HG03108 (cell line): ENCODE results near the gene SLC35E2B.
"Not testable (repeated sequence)": the region's sequence is repeated elsewhere in the genome, so short reads cannot be mapped to it uniquely, and the experiment has no call there.

ENCODE experiments used
- ATAC-seq: cut with Tn5 transposase; IDR thresholded peaks from one replicate; pipeline ENCODE4 v1.9.1; 2021; ENCODE audit warnings: moderate library complexity; ENCODE audit not compliant: unreplicated experiment

SLC35E2B gene

DNA sequence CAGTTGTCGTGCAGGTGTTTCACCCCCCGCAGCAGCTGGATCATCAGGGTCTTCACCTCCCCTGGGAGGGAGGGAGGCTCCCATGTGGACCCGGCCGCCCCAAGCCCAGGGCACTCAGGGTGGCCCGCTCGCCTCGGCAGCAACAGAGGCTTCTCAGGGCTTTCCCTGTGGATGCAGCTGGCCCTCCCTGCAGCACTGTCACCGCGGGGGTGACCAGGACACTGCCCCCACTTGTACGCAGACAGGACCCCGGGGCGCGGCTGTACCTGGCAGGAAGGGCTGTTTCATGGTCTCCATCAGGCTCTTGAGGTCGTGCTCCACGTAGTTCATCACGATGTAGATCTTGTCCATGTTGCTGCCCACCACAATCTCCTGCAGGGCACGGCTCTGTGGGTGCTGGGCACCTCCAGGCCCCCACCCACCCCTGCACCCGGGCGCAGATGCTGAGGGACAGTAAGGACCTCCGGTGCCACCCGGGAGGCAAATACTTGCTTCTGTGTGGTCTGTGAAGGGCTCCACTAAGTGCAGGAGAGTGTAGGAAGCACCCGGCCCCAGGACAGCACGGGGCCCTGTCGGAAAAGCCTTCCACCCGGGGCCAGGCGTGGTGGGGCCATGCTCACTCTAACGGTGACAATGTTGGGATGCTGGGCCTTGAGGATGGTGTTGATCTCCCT, 11.8 kb upstream of the SLC35E2B start:
- not testable (repeated sequence) for ATAC-seq

GRCh38 chr1:1703796-1704195, 11.2 kb upstream of the SLC35E2B start:
- ATAC-seq, result no peak

- ATAC-seq, result not testable (repeated sequence)
Observed at GRCh38 chr1:1702506-1702905, 9.9 kb upstream of the SLC35E2B start.

GRCh38 chr1:1700557-1700956, 8.0 kb upstream of the SLC35E2B start:
- not testable (repeated sequence) for ATAC-seq

- not testable (repeated sequence) for ATAC-seq
Observed at GRCh38 chr1:1700067-1700466, 7.5 kb upstream of the SLC35E2B start.

- ATAC-seq, result not testable (repeated sequence)
Observed at GRCh38 chr1:1699061-1699460, 6.5 kb upstream of the SLC35E2B start.

GRCh38 chr1:1697358-1698183, 5.0 kb upstream of the SLC35E2B start:
- ATAC-seq, result not testable (repeated sequence)

DNA sequence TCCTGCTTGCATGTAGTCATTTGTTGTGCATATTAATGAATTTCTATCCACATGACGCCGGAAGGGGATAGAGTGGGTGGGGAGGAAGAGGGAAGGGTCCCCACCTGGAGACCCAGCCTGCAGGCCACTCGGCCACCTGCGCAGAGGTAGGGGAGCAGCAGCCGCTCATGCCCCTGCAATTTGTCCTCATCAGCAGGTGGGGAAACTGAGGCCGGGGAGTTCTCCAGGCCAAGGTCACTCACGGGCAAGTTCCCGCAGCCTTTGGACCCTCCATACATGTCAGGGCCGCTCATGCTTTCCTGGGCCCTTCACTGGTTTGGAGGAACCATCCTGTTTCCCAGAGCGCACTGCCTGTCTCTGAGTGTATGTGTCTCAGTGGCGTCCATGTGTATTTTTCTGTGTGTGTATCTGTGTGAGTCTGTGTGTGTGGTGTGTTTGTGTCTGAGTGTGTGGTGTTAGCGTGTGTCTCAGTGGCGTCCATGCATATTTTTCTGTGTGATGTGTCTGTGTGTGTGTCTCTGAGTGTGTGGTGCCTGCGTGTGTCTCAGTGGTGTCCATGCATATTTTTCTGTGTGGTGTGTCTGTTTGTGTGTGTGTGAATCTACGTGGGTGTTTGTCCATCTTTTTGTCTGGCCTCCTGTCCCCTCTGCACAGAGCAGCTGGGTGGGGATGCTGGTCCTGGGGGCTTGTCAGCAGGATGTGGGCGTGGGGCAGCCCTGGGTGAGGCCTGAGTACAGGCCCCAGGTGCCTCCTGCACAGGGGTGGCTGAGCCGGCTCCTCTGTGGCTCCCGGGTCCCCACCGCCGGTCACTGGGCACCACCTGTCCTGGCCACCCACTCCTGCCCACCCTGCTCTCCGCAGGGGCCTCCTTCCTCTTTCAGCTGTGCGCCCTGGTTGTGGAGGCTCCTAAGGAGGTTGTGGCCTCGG, 4.1 kb upstream of the SLC35E2B start:
- ATAC-seq, result not testable (repeated sequence)

DNA sequence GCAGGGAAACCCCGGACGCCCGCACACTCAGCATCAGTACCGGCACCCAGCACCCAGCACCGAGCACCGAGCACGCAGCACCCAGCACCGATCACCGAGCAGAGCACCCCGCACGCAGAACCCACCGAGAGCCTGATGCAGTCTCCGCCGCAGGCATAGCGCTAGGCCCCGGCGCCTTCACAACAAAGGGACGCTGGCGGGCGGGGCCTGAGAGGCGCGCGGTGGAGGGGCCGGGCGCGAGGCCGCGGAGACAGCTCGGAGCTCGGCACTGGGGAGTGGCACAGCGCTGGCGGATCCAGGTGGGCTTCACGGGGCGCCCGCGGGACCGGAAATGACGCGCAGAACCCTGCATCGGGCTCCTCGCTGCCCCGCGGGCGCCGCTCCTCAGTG, 276 bp downstream of the SLC35E2B start:
- ATAC-seq, result peak; percentile 25

- ATAC-seq, result not testable (repeated sequence)
Observed at GRCh38 chr1:1691443-1691842, 1.2 kb downstream of the SLC35E2B start.

DNA sequence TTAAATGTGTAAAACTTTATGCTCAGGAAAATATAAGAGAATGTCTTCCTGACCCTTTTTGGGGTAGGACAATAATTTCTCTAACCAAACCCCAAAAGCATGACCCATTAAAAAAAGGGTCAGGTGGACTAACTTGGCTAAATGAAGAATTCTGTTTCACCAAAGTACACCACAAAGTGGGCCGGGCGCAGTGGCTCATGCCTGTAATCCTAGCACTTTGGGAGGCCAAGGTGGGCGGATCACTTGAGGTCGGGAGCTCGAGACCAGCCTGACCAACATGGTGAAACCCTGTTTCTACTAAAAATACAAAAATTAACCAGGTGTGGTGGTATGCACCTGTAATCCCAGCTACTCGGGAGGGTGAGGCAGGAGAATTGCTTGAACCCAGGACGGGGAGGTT, 3.1 kb downstream of the SLC35E2B start:
- ATAC-seq, result not testable (repeated sequence)

- no peak for ATAC-seq
Observed at GRCh38 chr1:1687846-1688245, 4.7 kb downstream of the SLC35E2B start.

DNA sequence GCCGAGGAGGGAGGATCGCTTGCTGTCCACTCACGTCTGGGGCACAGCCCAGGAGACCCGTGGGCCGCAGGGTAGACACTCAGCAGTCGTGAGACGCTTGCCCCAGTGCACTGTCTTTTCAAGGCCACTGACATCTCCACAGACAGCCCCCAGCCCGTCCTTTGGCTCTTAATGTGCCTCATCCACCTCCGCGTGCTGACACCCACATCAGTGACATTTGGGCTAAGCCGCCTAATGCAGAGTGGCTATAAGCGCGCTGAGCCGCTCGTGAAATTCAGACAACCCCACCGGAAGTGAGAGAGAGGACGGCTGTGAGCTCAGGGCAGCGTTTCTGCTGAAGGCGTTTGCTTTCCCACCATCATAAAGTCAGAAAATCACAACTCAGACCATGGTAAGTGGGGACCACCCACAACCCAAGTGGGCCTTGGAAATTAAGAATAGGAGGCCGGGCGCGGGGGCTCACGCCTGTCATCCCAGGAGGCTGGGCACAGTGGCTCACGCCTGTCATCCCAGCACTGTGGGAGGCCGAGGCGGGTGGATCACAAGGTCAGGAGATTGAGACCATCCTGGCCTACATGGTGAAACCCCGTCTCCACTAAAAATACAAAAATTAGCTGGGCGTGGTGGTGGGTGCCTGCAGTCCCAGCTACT, 8.4 kb downstream of the SLC35E2B start:
- ATAC-seq, result no peak

DNA sequence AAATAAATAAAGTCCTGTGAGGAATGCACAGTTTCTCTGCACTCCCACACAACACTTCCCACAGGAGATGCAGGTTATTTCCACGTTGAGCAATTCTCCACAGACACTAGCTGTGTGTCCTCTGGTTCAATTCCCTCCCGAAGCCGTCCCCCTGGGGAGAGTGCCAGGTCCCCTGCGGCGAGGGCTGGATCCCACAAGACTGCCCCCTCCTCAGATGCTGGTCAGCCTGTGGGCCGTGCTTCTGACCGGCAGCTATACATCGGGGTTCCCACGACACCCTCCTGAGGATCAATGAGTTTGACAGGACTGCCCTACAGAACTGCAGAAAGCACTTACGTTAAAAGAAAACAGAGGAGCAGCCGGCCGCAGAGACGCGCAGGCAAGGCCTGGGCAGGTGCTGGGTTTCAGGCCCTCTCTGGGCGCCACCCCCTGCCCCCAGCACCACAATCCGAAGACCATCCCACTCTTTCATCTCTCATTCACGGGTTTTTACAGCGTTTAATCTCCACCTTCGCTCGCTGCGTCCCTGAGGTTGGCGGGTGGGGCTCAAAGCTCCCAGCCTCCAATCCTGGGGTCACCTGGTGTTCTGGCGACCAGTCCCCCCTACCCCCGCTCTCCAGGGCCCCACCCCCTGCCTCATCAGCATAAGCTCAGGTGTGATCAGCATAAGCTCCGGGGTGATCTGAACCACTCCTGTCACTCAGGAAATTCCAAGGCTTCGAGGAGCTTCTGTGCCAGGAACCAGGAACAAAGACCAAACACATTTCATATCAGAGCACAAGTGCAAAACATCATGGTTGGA, 9.3 kb downstream of the SLC35E2B start:
- no peak for ATAC-seq

DNA sequence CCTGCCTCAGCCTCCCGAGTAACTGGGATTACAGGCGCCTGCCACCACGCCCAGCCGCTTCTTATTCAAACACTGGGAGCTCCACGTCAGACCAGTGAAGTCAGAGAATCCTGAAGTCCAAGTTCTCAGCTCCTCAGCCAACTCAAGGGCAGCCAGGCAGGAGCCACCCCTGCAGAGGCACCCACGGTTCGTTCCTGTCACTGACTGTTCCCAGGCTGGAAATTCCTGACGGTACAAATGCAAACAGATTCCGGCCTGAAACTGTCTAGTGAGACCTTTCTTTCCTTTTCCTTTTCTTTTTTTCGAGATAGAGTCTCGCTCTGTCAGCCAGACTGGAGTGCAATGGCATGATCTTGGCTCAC, 11.7 kb downstream of the SLC35E2B start:
- ATAC-seq, result no peak

DNA sequence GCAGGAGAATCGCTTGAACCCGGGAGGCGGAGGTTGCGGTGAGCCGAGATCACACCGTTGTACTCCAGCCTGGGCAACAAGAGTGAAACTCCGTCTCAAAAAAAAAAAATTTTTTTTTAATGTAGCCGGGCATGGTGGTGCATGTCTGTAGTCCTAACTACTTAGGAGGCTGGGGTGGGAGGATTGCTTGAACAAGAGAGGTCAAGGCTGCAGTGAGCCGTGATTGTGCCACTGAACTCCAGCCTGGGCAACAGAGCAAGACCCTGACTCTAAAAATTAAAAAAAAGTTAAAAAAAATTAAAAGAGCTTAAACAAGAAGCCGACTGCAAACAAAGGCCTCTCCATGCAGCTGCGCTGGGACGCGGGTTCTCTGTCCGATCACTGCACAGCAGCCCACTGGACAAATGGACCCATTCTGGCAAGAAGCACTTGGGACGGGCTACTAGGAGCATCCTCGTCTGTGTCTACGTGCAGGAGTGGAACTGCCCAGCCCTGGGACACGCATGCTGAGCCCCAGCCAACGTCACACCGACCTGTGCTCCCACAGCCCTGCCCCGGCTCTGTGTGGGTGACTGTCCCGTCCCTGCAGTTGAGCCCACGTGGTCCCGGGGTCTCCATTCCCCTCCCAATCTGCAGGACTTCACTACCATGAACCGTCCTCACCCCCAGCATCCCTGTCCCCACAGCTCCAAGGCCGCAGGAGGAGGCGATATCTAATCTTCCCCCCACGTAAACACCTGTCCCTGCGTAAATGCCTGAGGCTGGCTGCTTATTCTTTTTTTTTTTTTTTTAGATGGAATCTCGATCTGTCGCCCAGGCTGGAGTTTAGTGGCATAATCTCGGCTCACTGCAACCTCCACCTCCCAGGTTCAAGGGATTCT, 12.3 kb downstream of the SLC35E2B start:
- no peak for ATAC-seq

DNA sequence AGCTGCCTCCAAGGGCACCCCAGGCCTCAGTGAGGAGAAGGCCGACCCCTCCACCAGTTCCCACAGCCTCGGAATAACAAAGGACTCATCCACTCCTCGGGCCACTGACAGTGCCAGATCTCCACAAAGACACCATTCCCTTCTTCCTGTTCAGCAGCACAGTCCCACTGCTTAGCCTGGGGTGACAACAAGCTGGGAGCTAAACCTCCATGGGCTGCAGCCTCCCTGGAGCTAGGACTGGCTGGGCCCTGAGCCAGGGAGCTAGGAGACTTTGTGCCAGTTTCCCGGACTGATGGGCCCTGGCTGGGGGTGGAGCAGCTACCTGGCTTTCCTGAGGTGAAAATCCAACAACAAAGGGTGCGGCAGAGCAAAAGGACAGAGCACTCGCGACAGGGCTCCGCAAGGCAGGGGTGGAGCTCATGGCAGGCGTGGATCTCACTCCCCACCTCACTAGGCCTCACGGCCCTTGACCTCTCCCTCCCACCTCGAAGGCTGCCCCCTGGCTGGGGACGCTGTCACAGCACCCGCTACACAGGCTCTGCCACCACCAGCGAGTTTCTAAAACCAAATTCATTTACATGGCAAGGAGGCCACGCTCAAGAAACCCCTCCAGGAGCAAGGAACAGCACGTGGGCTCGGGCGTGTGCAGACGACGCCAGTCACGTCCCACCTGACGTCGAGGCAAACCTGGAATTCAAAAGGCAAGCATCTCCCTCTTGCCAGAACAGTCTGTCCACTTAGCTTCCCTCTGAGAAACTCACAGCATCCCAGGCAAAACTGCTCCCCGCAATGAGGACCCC, 13.8 kb downstream of the SLC35E2B start:
- no peak for ATAC-seq
